Right cardiac atrium (tissue), 5 donors: ENCODE measurements around the gene CSNK2A1. TPM values are rescaled to one million over a fixed set of nuclear protein-coding genes. Genes with fewer than 3 reads are reported as not detected.

ENCODE experiments used
- ATAC-seq, 2 donors: fragments of 200-7000 bp; cut with Tn5 transposase; one replicate each; pipeline versions ENCODE4 v1.8.0 to v1.9.1; 2020; ENCODE audit warnings: moderate library complexity in 2 of 2, mild to moderate bottlenecking in 1 of 2
- DNase-seq, 3 donors: peaks; one replicate each; pipeline ENCODE4 v3.0.0-alpha.2; 2020
- H3K27ac ChIP-seq: one replicate; pipeline ENCODE4 v1.5.1; 2013; ENCODE audit warnings: mild to moderate bottlenecking, low read length, control low read depth, moderate library complexity
- H3K27me3 ChIP-seq: one replicate; pipeline ENCODE4 v1.6.1; 2013; ENCODE audit not compliant: control insufficient read depth, insufficient read depth
- H3K4me1 ChIP-seq: one replicate; pipeline ENCODE4 v1.6.1; 2013; ENCODE audit warnings: low read length; ENCODE audit not compliant: control insufficient read depth, insufficient read depth
- H3K4me3 ChIP-seq: one replicate; pipeline ENCODE4 v1.5.1; 2013; ENCODE audit warnings: low read length, control low read depth
- H3K9me3 ChIP-seq: one replicate; pipeline ENCODE4 v1.6.1; 2013; ENCODE audit warnings: low read length; ENCODE audit not compliant: control insufficient read depth
- WGBS: extraction: QIAGEN DNeasy Blood & Tissue Kit; methylation state at CpG from one replicate; pipeline ENCODE4 v1.1.7; 2013; 5-methylcytosine and 5-hydroxymethylcytosine counted together
- intact Hi-C, 4 donors: fragments of 100-400 bp; cut with DNase I; formaldehyde crosslinking; loops; one replicate each; pipeline versions ENCODE4 v1.11.0 to v1.14.0; 2022 to 2023
- polyA plus RNA-seq: library from polyadenylated mRNA; stranded (reverse); fragments of 200-250 nt; gene quantifications from one replicate; pipeline ENCODE4 v1.2.3, GENCODE V29; 2013
- total RNA-seq, 4 donors: library from RNA; stranded (reverse); fragmentation: NEBNext Ultra II Directional; extraction: Animal tissue kit (Norgen Biotek cat#: 25700); gene quantifications; one replicate each; pipeline ENCODE4 v1.2.1, GENCODE V29; 2021
- donor health status: healthy with polysubstance abuse.
- donor health status: DM: no; HTN: yes; CAD: no.
- donor health status: DM: no; HTN: no; CAD: no.
- donor health status: DM: no; HTN: yes; CAD: no; lungs with severe emphysema.
- donor health status: DM: yes; HTN: yes; CAD: no.

CSNK2A1 gene
- total and polyA plus RNA-seq, 5 donors: 36.8 to 118 (median 108) TPM

DNA sequence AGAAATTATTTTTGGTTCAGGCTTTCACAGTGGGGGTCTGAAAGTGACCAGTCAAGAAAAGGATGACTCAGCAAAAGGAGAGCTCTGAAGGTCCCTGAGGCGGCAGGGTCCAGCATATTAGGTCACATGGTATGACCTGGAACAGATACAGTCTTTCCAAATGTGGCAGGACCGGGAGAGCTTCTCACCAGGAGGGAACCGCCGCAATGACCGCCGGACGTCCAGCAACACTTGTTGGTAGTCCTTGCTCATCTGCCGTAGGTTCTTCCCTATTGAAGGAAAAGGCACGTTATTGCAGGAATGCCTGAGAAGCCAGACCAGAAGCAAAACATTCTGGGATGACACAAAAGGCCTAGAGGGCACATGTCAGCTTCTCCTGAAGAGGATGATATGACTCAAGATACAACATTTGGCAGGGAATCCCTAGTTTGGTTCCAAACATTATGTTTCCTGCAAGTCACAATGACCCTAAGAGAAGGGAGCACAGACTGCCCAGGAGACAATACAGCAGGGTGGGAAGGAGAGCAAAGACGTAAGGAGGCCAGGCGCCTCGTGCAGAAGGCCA lies 98.6 kb downstream of the CSNK2A1 start:
- intact Hi-C loops: no loop called here
- Histone ChIP-seq H3K4me1 (peaks cover 12% of the 10 kb centered on the region), H3K4me3 (no peak overlapping the region), H3K27ac (peak overlapping the region; percentile 62), H3K9me3 (no peaks in the 10 kb centered on the region), H3K27me3 (no peaks in the 10 kb centered on the region)
- no peak for DNase-seq
- 49% methylated on average over 12 of the region's 12 CpGs for WGBS
- ATAC-seq: peak; percentile 39 to 69

GRCh38 chr20:444117-444516 lies 99.5 kb downstream of the CSNK2A1 start:
- Histone ChIP-seq H3K4me3 (no peak overlapping the region), H3K27me3 (no peaks in the 10 kb centered on the region), H3K27ac (no peak overlapping the region), H3K4me1 (peaks cover 12% of the 10 kb centered on the region), H3K9me3 (no peaks in the 10 kb centered on the region)
- DNase-seq (no peak), ATAC-seq (no peak)
- WGBS: 75% methylated on average over 3 of the region's 3 CpGs
- intact Hi-C loops: no loop called here

GRCh38 chr20:443223-443775 lies 100.3 kb downstream of the CSNK2A1 start:
- DNase-seq (no peak), ATAC-seq (no peak)
- Histone ChIP-seq H3K27me3 (no peaks in the 10 kb centered on the region), H3K9me3 (no peaks in the 10 kb centered on the region), H3K4me3 (no peak overlapping the region), H3K27ac (no peak overlapping the region), H3K4me1 (peaks cover 12% of the 10 kb centered on the region)
- intact Hi-C loops: no loop called here
- WGBS: 85% methylated on average over 4 of the region's 4 CpGs

GRCh38 chr20:440636-441035 lies 103.0 kb downstream of the CSNK2A1 start:
- no peak overlapping the region for H3K4me3 ChIP-seq
- H3K9me3 ChIP-seq: no peaks in the 10 kb centered on the region
- WGBS: 90% methylated on average over 13 of the region's 13 CpGs
- H3K4me1 ChIP-seq: peaks cover 9% of the 10 kb centered on the region
- intact Hi-C loops: no loop called here
- no peaks in the 10 kb centered on the region for H3K27me3 ChIP-seq
- no peak for DNase-seq
- no peak for ATAC-seq
- H3K27ac ChIP-seq: no peak overlapping the region

DNA sequence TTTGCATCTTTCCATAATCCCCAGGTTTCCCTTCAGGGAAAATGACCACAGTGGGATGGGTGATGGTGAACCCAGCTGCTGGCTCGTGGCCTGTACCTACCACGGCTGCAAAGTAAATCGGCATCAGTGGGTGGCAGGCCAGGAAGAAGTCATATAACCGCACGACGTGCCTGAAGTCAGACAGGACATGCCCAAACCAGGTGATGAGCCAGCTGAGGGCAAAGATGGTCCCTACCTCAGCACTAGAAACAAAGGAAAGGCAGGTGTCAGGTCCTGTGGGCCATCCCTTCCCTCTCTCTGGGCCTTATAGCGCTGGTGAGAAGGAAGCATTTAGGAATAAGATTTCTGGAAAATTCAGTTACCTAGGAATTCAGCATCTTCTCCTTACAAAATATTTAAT lies 103.4 kb downstream of the CSNK2A1 start:
- WGBS: 95% methylated on average over 7 of the region's 7 CpGs
- Histone ChIP-seq H3K4me3 (no peak overlapping the region), H3K4me1 (peaks cover 5% of the 10 kb centered on the region), H3K9me3 (no peaks in the 10 kb centered on the region), H3K27me3 (no peaks in the 10 kb centered on the region), H3K27ac (no peak overlapping the region)
- intact Hi-C loops: no loop called here
- ATAC-seq (no peak), DNase-seq (no peak)

DNA sequence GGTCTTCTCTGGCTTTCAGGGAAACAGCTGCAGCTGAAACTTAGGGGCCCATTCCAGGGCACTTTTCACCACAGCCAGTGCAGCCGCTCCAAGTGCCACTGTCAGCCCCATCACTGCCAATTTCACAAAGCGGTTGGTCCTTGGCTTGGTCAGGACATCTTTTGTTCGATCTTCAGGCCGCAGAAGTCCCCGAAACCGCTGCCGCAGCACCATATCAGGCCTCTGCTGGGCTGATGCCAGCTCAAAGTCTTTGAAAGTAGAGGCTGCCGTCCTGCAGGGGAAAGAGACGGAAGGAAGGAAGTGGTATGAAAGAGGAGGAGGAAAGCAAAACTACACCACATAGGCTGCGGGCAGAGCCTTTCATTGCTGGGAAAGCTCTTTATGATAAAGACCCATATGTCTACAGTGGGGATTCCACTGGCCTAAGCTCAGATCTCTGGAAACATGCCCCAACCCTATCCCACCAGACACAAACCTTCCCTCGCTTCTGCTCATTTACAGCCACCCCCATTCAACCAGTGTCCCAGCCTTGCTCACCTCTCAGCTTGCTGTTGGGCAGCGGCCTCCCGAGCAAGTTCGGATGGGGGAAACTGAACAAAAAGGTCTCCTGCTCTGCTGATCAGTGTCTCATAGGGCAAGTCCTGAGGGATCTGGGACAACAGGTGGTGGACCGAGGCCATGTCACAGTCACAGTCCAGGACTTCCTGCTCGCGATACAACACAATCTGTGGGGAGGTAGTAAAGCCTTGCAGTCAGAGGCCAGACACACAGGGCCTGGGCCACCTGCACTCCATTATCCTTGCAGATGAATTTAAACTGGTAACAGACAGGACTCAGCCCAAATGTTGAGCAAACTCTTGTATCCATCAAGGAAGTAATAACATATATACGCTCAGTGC lies 104.8 kb downstream of the CSNK2A1 start:
- Histone ChIP-seq H3K4me3 (no peak overlapping the region), H3K4me1 (no peaks in the 10 kb centered on the region), H3K27me3 (no peaks in the 10 kb centered on the region), H3K27ac (no peak overlapping the region), H3K9me3 (no peaks in the 10 kb centered on the region)
- DNase-seq: peak in 1 of 3 donors; percentile 74
- WGBS: 57% methylated on average over 18 of the region's 18 CpGs
- peak in 1 of 2 donors; percentile 36 for ATAC-seq
- intact Hi-C loops: no loop called here

DNA sequence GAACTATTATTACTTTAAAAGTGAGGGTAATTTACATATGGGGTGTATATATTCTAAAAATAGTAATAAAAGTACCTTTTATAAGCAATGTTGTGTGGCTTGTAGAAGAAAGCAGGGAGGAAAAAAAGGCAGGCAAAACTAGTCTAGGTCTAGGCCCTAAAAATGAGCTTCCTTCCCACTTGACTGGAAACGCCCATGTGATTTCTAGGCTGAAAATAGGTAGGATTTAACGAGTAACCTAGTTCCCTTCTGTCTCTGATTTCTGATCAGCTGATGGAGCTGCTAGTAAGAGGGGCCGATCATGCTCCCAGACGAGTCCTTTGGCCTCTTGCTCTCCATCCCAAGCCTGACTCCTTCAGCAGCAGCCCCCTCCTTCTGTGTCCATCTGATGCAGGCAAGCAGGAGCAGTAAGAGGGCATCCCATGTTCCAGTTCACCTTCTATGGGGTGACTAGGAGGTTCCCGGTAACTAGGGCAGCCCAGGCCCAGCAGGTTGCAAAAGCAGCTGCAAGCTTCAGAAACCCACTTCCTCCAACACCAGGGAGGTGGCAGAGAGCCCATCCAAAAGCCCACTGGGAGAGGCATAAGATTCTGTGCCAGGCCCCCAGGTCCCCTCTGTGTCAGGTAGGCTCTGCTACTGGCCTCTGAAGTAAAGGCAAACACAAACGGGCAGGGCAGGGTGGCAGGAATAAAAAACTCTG lies 105.7 kb downstream of the CSNK2A1 start:
- no peak overlapping the region for H3K4me3 ChIP-seq
- no peaks in the 10 kb centered on the region for H3K27me3 ChIP-seq
- H3K27ac ChIP-seq: no peak overlapping the region
- no peak for DNase-seq
- WGBS: 70% methylated on average over 6 of the region's 6 CpGs
- H3K9me3 ChIP-seq: no peaks in the 10 kb centered on the region
- no peaks in the 10 kb centered on the region for H3K4me1 ChIP-seq
- peak in 1 of 2 donors; percentile 6 for ATAC-seq
- intact Hi-C loops: no loop called here

DNA sequence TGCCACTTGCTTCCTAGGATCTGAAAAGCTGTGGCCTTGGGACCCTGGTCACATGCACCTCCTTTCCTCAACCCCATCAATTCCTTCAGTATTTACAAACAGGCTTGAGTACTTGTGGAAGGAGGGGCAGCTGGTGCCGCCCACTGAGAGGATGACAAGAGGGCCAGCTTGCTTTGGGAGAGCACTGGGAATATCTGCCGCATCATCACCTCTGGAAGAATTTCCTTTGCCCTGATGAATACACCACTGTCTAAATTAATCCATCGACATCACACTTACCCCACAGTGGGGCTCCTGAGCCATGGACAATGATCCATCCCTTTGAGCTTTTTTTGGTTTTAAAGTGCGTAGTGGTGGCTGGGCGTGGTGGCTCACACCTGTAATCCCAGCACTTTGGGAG lies 107.1 kb downstream of the CSNK2A1 start:
- intact Hi-C loops: no loop called here

GRCh38 chr20:435558-435957 lies 108.0 kb downstream of the CSNK2A1 start:
- peaks cover 3% of the 10 kb centered on the region for H3K4me1 ChIP-seq
- DNase-seq (no peak), ATAC-seq (no peak)
- no peak overlapping the region for H3K4me3 ChIP-seq
- 69% methylated on average over 7 of the region's 7 CpGs for WGBS
- H3K27me3 ChIP-seq: no peaks in the 10 kb centered on the region
- no peaks in the 10 kb centered on the region for H3K9me3 ChIP-seq
- intact Hi-C loops: no loop called here
- H3K27ac ChIP-seq: no peak overlapping the region

More for the DNA sequence above, 107.1 kb downstream of the CSNK2A1 start:
- ATAC-seq (no peak), DNase-seq (no peak)
- peaks cover 3% of the 10 kb centered on the region for H3K4me1 ChIP-seq
- 95% methylated on average over 5 of the region's 5 CpGs for WGBS
- H3K9me3 ChIP-seq: no peaks in the 10 kb centered on the region
- H3K27ac ChIP-seq: no peak overlapping the region
- H3K4me3 ChIP-seq: no peak overlapping the region
- no peaks in the 10 kb centered on the region for H3K27me3 ChIP-seq

- no peak overlapping the region for H3K4me3 ChIP-seq
- DNase-seq: no peak
- intact Hi-C loops: no loop called here
- no peaks in the 10 kb centered on the region for H3K9me3 ChIP-seq
- WGBS: 86% methylated on average over 16 of the region's 16 CpGs
- H3K4me1 ChIP-seq: peaks cover 3% of the 10 kb centered on the region
- H3K27me3 ChIP-seq: no peaks in the 10 kb centered on the region
- H3K27ac ChIP-seq: no peak overlapping the region
- no peak for ATAC-seq
Measured at GRCh38 chr20:434661-435419, 108.8 kb downstream of the CSNK2A1 start.
